Retinal pigment epithelial cell (primary cell): ENCODE results near the gene MAP4K1.
"Not testable (repeated sequence)": the region's sequence is repeated elsewhere in the genome, so short reads cannot be mapped to it uniquely, and the experiment has no call there.

Source experiments
- DNase-seq: peaks from one replicate; pipeline ENCODE4 v3.0.0-alpha.2; 2010; ENCODE audit warnings: low read depth
- H3K4me3 ChIP-seq: 2 replicates; pipeline ENCODE4 v1.5.1; 2011; ENCODE audit warnings: mild to moderate bottlenecking, low read length, control low read depth, moderate library complexity
- CTCF ChIP-seq: conservative IDR thresholded peaks from 2 replicates; pipeline ENCODE4 v1.5.1; 2011; ENCODE audit warnings: low read depth, low read length, control low read depth, inconsistent platforms

Gene MAP4K1

GRCh38 chr19:38632476-38633213 lies 14.9 kb upstream of the MAP4K1 start:
- no peak for DNase-seq
- TF ChIP-seq CTCF: no peak
- no peak overlapping the region for H3K4me3 ChIP-seq

- H3K4me3 ChIP-seq, DNase-seq: not testable (repeated sequence)
Measured at GRCh38 chr19:38631811-38632475, 14.2 kb upstream of the MAP4K1 start.

GRCh38 chr19:38631301-38631700 lies 13.5 kb upstream of the MAP4K1 start:
- not testable (repeated sequence) for H3K4me3 ChIP-seq, DNase-seq

GRCh38 chr19:38629568-38629967 lies 11.8 kb upstream of the MAP4K1 start:
- no peak overlapping the region for H3K4me3 ChIP-seq
- no peak for DNase-seq
- TF ChIP-seq CTCF: no peak

GRCh38 chr19:38626401-38626800 lies 8.6 kb upstream of the MAP4K1 start:
- TF ChIP-seq CTCF: no peak
- DNase-seq: no peak
- no peak overlapping the region for H3K4me3 ChIP-seq

- TF ChIP-seq CTCF: no peak
- DNase-seq: no peak
- no peak overlapping the region for H3K4me3 ChIP-seq
Measured at GRCh38 chr19:38624822-38625221, 7.1 kb upstream of the MAP4K1 start.

GRCh38 chr19:38619361-38620174 lies 1.8 kb upstream of the MAP4K1 start:
- TF ChIP-seq CTCF: no peak
- DNase-seq: no peak
- H3K4me3 ChIP-seq: peak overlapping the region; percentile 100
